DND-41 (cell line): ENCODE results near the gene KIF22.

Experiments
- ATAC-seq: fragments of 200-7000 bp; cut with Tn5 transposase; 3 replicates; pipeline ENCODE4 v1.9.1; 2021; ENCODE audit warnings: low read depth; ENCODE audit not compliant: insufficient read depth
- DNase-seq: peaks from one replicate; pipeline ENCODE4 v3.0.0-alpha.2; 2020
- H2AFZ ChIP-seq: 2 replicates; pipeline ENCODE4 v1.6.0; 2012; ENCODE audit warnings: low read depth, low read length
- H3K27ac ChIP-seq: 2 replicates; pipeline ENCODE4 v1.5.1; 2012; ENCODE audit warnings: low read length, inconsistent platforms
- H3K27me3 ChIP-seq: fragments of 200-600 bp; sonication (generic); 2 replicates; pipeline ENCODE4 v1.6.0; 2012; ENCODE audit warnings: low read length, mild to moderate bottlenecking, inconsistent platforms; ENCODE audit not compliant: insufficient read depth, poor library complexity
- H3K36me3 ChIP-seq: 2 replicates; pipeline ENCODE4 v1.5.1; 2012; ENCODE audit warnings: low read length, inconsistent platforms; ENCODE audit not compliant: insufficient read depth
- H3K4me1 ChIP-seq: 2 replicates; pipeline ENCODE4 v1.5.1; 2012; ENCODE audit warnings: mild to moderate bottlenecking, low read length; ENCODE audit not compliant: insufficient read depth
- H3K4me2 ChIP-seq: 2 replicates; pipeline ENCODE4 v1.6.0; 2012; ENCODE audit warnings: mild to moderate bottlenecking, moderate library complexity, low read length, inconsistent platforms; ENCODE audit not compliant: insufficient read depth
- H3K4me3 ChIP-seq, 2 experiments: fragments of 200-600 bp in 1 of 2; shearing (Covaris generic) in 1 of 2; 2 replicates each; pipeline ENCODE4 v1.5.1; 2012 to 2016; ENCODE audit warnings: inconsistent platforms in 2 of 2, low read length in 2 of 2, mild to moderate bottlenecking in 2 of 2, low read depth in 1 of 2, moderate library complexity in 1 of 2
- H3K79me2 ChIP-seq: 2 replicates; pipeline ENCODE4 v1.6.0; 2012; ENCODE audit warnings: low read length, inconsistent platforms; ENCODE audit not compliant: insufficient read depth
- H3K9ac ChIP-seq: 2 replicates; pipeline ENCODE4 v1.6.0; 2012; ENCODE audit warnings: low read depth, mild to moderate bottlenecking, inconsistent platforms, low read length, moderate library complexity
- H3K9me3 ChIP-seq: 2 replicates; pipeline ENCODE4 v1.5.1; 2012; ENCODE audit warnings: low read length, moderate library complexity, mild to moderate bottlenecking, inconsistent platforms; ENCODE audit not compliant: insufficient read depth, severe bottlenecking
- H4K20me1 ChIP-seq: 2 replicates; pipeline ENCODE4 v1.6.0; 2012; ENCODE audit warnings: low read length; ENCODE audit not compliant: insufficient read depth
- CTCF ChIP-seq: IDR thresholded peaks from 2 replicates; pipeline ENCODE4 v1.5.1; 2012; ENCODE audit warnings: borderline replicate concordance, low read length, moderate library complexity, mild to moderate bottlenecking; ENCODE audit not compliant: poor library complexity, severe bottlenecking; ENCODE audit errors: extremely low read depth
- EZH2 ChIP-seq: IDR thresholded peaks from 3 replicates; pipeline ENCODE4 v1.6.1; 2012; ENCODE audit warnings: borderline replicate concordance, low read depth, mild to moderate bottlenecking, moderate library complexity, low read length, inconsistent platforms; ENCODE audit not compliant: severe bottlenecking

The KIF22 gene

GRCh38 chr16:29804455-29805231 is 14.1 kb downstream of the KIF22 start:
- Histone ChIP-seq H3K4me2 (peak overlapping the region; percentile 86), H3K4me1 (peaks cover 61% of the 10 kb centered on the region), H4K20me1 (peaks cover 24% of the 10 kb centered on the region), H2AFZ (peak overlapping the region; percentile 62), H3K4me3 (peak overlapping the region; percentile 54 to 78; a peak in 3 of 4 replicates), H3K27me3 (no peaks in the 10 kb centered on the region), H3K9me3 (no peaks in the 10 kb centered on the region), H3K27ac (peak overlapping the region; percentile 99), H3K9ac (peak overlapping the region; percentile 87), H3K79me2 (peaks cover 44% of the 10 kb centered on the region), H3K36me3 (peaks cover 79% of the 10 kb centered on the region)
- DNase-seq (peak; percentile 34), ATAC-seq (peak; percentile 15; the same call in 2 of the 3 replicates)
- TF ChIP-seq CTCF (no peak), EZH2 (no peak)

GRCh38 chr16:29805232-29806098 is 14.9 kb downstream of the KIF22 start:
- peak; percentile 99 for DNase-seq
- peak overlapping the region; percentile 99 for H3K27ac ChIP-seq
- H3K4me2 ChIP-seq: peak overlapping the region; percentile 86
- H3K4me1 ChIP-seq: peaks cover 69% of the 10 kb centered on the region
- peaks cover 32% of the 10 kb centered on the region for H4K20me1 ChIP-seq
- H3K79me2 ChIP-seq: peaks cover 51% of the 10 kb centered on the region
- H3K9ac ChIP-seq: peak overlapping the region; percentile 87
- peak overlapping the region; percentile 54 to 78; a peak in 3 of 4 replicates for H3K4me3 ChIP-seq
- H3K36me3 ChIP-seq: peaks cover 80% of the 10 kb centered on the region
- H3K9me3 ChIP-seq: no peaks in the 10 kb centered on the region
- TF ChIP-seq EZH2: no peak
- peak; percentile 22 for TF ChIP-seq CTCF
- H2AFZ ChIP-seq: peak overlapping the region; percentile 62
- ATAC-seq: peak; percentile 80
- H3K27me3 ChIP-seq: no peaks in the 10 kb centered on the region

GRCh38 chr16:29806099-29806579 is 15.6 kb downstream of the KIF22 start, which contains the start of gene MAZ:
MAZ (plus strand) TSS chr16:29806529; CDS start chr16:29806702, 173 bp downstream.
- Histone ChIP-seq H3K27me3 (no peaks in the 10 kb centered on the region), H4K20me1 (peaks cover 36% of the 10 kb centered on the region), H3K9me3 (no peaks in the 10 kb centered on the region), H3K36me3 (peaks cover 78% of the 10 kb centered on the region), H2AFZ (0 out of 2 replicates have a peak within 1 kb of the TSS, but pooled peaks have one; percentile 1), H3K4me1 (peaks cover 75% of the 10 kb centered on the region), H3K4me2 (peak within 1 kb of the TSS; percentile 96), H3K27ac (peak within 1 kb of the TSS; percentile 99), H3K4me3 (peak within 1 kb of the TSS; percentile 65 to 96), H3K79me2 (peaks cover 52% of the 10 kb centered on the region), H3K9ac (peak within 1 kb of the TSS; percentile 99)
- ATAC-seq: peak; percentile 13; the same call in 2 of the 3 replicates
- no peak for DNase-seq
- TF ChIP-seq CTCF (no peak), EZH2 (no peak)
